ENCODE data around the gene HAGH. TPM values are rescaled to one million over a fixed set of nuclear protein-coding genes. Genes with fewer than 3 reads are reported as not detected.

The HAGH gene
- total RNA-seq, 2 experiments from 2014 or later: 26.9 to 29.9 TPM

GRCh38 chr16:1791256-1791942 is 35.2 kb downstream of the HAGH start:
- H3K4me2 ChIP-seq (ENCODE audit: low read length): no peak overlapping the region
- ChIA-PET POLR2A (interaction anchor here (1.1 kb wide), 1 partner anchor 9 kb away, joined by 3 read pairs; the partner anchor contains the start of genes NUBP2 and SPSB3), CTCF (ENCODE audit: unreplicated experiment) (no interaction called here)
- peaks cover 35% of the 10 kb centered on the region; the same call in 1 of the 2 replicates for H3K36me3 ChIP-seq (ENCODE audit: insufficient read depth, low read length)
- H3K27ac ChIP-seq (ENCODE audit: low read depth, low read length, poor library complexity, severe bottlenecking): no peak overlapping the region
- TF ChIP-seq CTCF (conservative IDR thresholded peaks at IDR 0.05; ENCODE audit: low read length): no peak
- TF ChIP-seq EZH2phosphoT487 (IDR thresholded peaks at IDR 0.05; ENCODE audit: borderline replicate concordance, low read depth, low read length): no peak
- H3K9me3 ChIP-seq (ENCODE audit: low read length): no peaks in the 10 kb centered on the region
- H3K79me2 ChIP-seq (ENCODE audit: insufficient read depth, low read depth, low read length): no peaks in the 10 kb centered on the region
- no TSS peak for BruUV-seq (replicated peaks)
- no peak overlapping the region for H2AFZ ChIP-seq (ENCODE audit: low read length)
- no peaks in the 10 kb centered on the region for H4K20me1 ChIP-seq (ENCODE audit: insufficient read depth, low read length)
- no peak overlapping the region for H3K4me3 ChIP-seq (ENCODE audit: low read depth, low read length, poor library complexity, severe bottlenecking)
- H3K4me1 ChIP-seq (ENCODE audit: insufficient read depth, low read length, poor library complexity, severe bottlenecking): no peaks in the 10 kb centered on the region
- H3K9me2 ChIP-seq (ENCODE audit: insufficient read depth, low read length): no peaks in the 10 kb centered on the region
- DNase-seq (ENCODE audit: low spot score): no peak
- intact Hi-C loops (cut with micrococcal nuclease; ENCODE audit: unreplicated experiment): no loop called here

- DNase-seq (ENCODE audit: low spot score): no peak
- CTCF ChIA-PET (ENCODE audit: unreplicated experiment): no interaction called here
- Histone ChIP-seq H3K9me3 (ENCODE audit: low read length) (no peaks in the 10 kb centered on the region), H2AFZ (ENCODE audit: low read length) (no peak overlapping the region), H3K4me1 (ENCODE audit: insufficient read depth, low read length, poor library complexity, severe bottlenecking) (no peaks in the 10 kb centered on the region), H3K9me2 (ENCODE audit: insufficient read depth, low read length) (no peaks in the 10 kb centered on the region), H3K4me2 (ENCODE audit: low read length) (no peak overlapping the region), H4K20me1 (ENCODE audit: insufficient read depth, low read length) (no peaks in the 10 kb centered on the region), H3K36me3 (ENCODE audit: insufficient read depth, low read length) (peaks cover 36% of the 10 kb centered on the region; the same call in 1 of the 2 replicates), H3K79me2 (ENCODE audit: insufficient read depth, low read depth, low read length) (no peaks in the 10 kb centered on the region), H3K4me3 (ENCODE audit: low read depth, low read length, poor library complexity, severe bottlenecking) (no peak overlapping the region), H3K27ac (ENCODE audit: low read depth, low read length, poor library complexity, severe bottlenecking) (no peak overlapping the region)
- no TSS peak for BruUV-seq (replicated peaks)
- POLR2A ChIA-PET: interaction anchor here (1.1 kb wide), 1 partner anchor 8 kb away, joined by 3 read pairs; the partner anchor contains the start of genes NUBP2 and SPSB3
- TF ChIP-seq CTCF (conservative IDR thresholded peaks at IDR 0.05; ENCODE audit: low read length) (no peak), EZH2phosphoT487 (IDR thresholded peaks at IDR 0.05; ENCODE audit: borderline replicate concordance, low read depth, low read length) (no peak)
- intact Hi-C loops (cut with micrococcal nuclease; ENCODE audit: unreplicated experiment): no loop called here
These were observed 35.9 kb downstream of the HAGH start for GRCh38 chr16:1790611-1791255.

- Histone ChIP-seq H2AFZ (ENCODE audit: low read length) (no peak overlapping the region), H3K79me2 (ENCODE audit: insufficient read depth, low read depth, low read length) (peaks cover 3% of the 10 kb centered on the region; the same call in 1 of the 2 replicates), H4K20me1 (ENCODE audit: insufficient read depth, low read length) (no peaks in the 10 kb centered on the region), H3K9me3 (ENCODE audit: low read length) (no peaks in the 10 kb centered on the region), H3K9me2 (ENCODE audit: insufficient read depth, low read length) (no peaks in the 10 kb centered on the region), H3K4me2 (ENCODE audit: low read length) (no peak overlapping the region), H3K4me1 (ENCODE audit: insufficient read depth, low read length, poor library complexity, severe bottlenecking) (no peaks in the 10 kb centered on the region), H3K36me3 (ENCODE audit: insufficient read depth, low read length) (peaks cover 39% of the 10 kb centered on the region; the same call in 1 of the 2 replicates), H3K27ac (ENCODE audit: low read depth, low read length, poor library complexity, severe bottlenecking) (no peak overlapping the region), H3K4me3 (ENCODE audit: low read depth, low read length, poor library complexity, severe bottlenecking) (no peak overlapping the region)
- no TSS peak for BruUV-seq (replicated peaks)
- POLR2A ChIA-PET: interaction anchor here (1.1 kb wide), 1 partner anchor 8 kb away, joined by 3 read pairs; the partner anchor contains the start of genes NUBP2 and SPSB3
- CTCF ChIA-PET (ENCODE audit: unreplicated experiment): no interaction called here
- TF ChIP-seq EZH2phosphoT487 (IDR thresholded peaks at IDR 0.05; ENCODE audit: borderline replicate concordance, low read depth, low read length) (no peak), CTCF (conservative IDR thresholded peaks at IDR 0.05; ENCODE audit: low read length) (no peak)
- intact Hi-C loops (cut with micrococcal nuclease; ENCODE audit: unreplicated experiment): no loop called here
- DNase-seq (ENCODE audit: low spot score): no peak
These were observed 36.4 kb downstream of the HAGH start for GRCh38 chr16:1790261-1790610.

Measured in OCI-LY7 (cell line).